ENCODE data around the gene RNF150. TPM values are rescaled to one million over a fixed set of nuclear protein-coding genes. Genes with fewer than 3 reads are reported as not detected.
"Not testable (repeated sequence)": the region's sequence is repeated elsewhere in the genome, so short reads cannot be mapped to it uniquely, and the experiment has no call there.

Gene RNF150
- total RNA-seq, 1 experiment from 2014 or later, result 2.7 TPM

GRCh38 chr4:140833280-140833679 lies 300.0 kb downstream of the RNF150 start:
- no peak overlapping the region for H3K4me3 ChIP-seq (ENCODE audit: low read depth, low read length, poor library complexity, severe bottlenecking)
- intact Hi-C loops (cut with micrococcal nuclease; ENCODE audit: unreplicated experiment), result no loop called here
- H3K27ac ChIP-seq (ENCODE audit: low read depth, low read length, poor library complexity, severe bottlenecking), result no peak overlapping the region
- TF ChIP-seq EZH2 (IDR thresholded peaks at IDR 0.05; ENCODE audit: borderline replicate concordance, low read depth, low read length, poor library complexity, severe bottlenecking), result no peak
- TF ChIP-seq CTCF (conservative IDR thresholded peaks at IDR 0.05; ENCODE audit: low read depth, low read length), result no peak
- H3K27me3 ChIP-seq (replicated peaks; ENCODE audit: insufficient read depth, low read depth, low read length, poor library complexity), result no peaks in the 10 kb centered on the region
- no peak for DNase-seq (ENCODE audit: low spot score)
- POLR2A ChIA-PET (ENCODE audit: low non-redundant PET), result no interaction called here
- CTCF ChIA-PET, result no interaction called here
- no TSS peak for BruUV-seq (replicated peaks)
- no peaks in the 10 kb centered on the region for H3K4me1 ChIP-seq (ENCODE audit: insufficient read depth, low read length, poor library complexity, severe bottlenecking)
- H3K36me3 ChIP-seq (ENCODE audit: insufficient read depth, low read length, poor library complexity, severe bottlenecking), result no peaks in the 10 kb centered on the region
- no peaks in the 10 kb centered on the region for H3K9me3 ChIP-seq (ENCODE audit: low read depth, low read length, poor library complexity, severe bottlenecking)

- peaks cover 3% of the 10 kb centered on the region for H3K27me3 ChIP-seq (replicated peaks; ENCODE audit: insufficient read depth, low read depth, low read length, poor library complexity)
- ChIA-PET POLR2A (ENCODE audit: low non-redundant PET) (no interaction called here), CTCF (no interaction called here)
- H3K27ac ChIP-seq (ENCODE audit: low read depth, low read length, poor library complexity, severe bottlenecking), result no peak overlapping the region
- intact Hi-C loops (cut with micrococcal nuclease; ENCODE audit: unreplicated experiment), result no loop called here
- TF ChIP-seq CTCF (conservative IDR thresholded peaks at IDR 0.05; ENCODE audit: low read depth, low read length), result no peak
- TF ChIP-seq EZH2 (IDR thresholded peaks at IDR 0.05; ENCODE audit: borderline replicate concordance, low read depth, low read length, poor library complexity, severe bottlenecking), result no peak
- no peak overlapping the region for H3K4me3 ChIP-seq (ENCODE audit: low read depth, low read length, poor library complexity, severe bottlenecking)
- no peaks in the 10 kb centered on the region for H3K4me1 ChIP-seq (ENCODE audit: insufficient read depth, low read length, poor library complexity, severe bottlenecking)
- no TSS peak for BruUV-seq (replicated peaks)
- DNase-seq (ENCODE audit: low spot score), result no peak
- H3K9me3 ChIP-seq (ENCODE audit: low read depth, low read length, poor library complexity, severe bottlenecking), result no peaks in the 10 kb centered on the region
- H3K36me3 ChIP-seq (ENCODE audit: insufficient read depth, low read length, poor library complexity, severe bottlenecking), result no peaks in the 10 kb centered on the region
These were observed 303.4 kb downstream of the RNF150 start for GRCh38 chr4:140829825-140830224.

GRCh38 chr4:140826701-140827027 lies 306.6 kb downstream of the RNF150 start:
- POLR2A ChIA-PET (ENCODE audit: low non-redundant PET), result no interaction called here
- Histone ChIP-seq H3K4me3 (ENCODE audit: low read depth, low read length, poor library complexity, severe bottlenecking) (no peak overlapping the region), H3K36me3 (ENCODE audit: insufficient read depth, low read length, poor library complexity, severe bottlenecking) (no peaks in the 10 kb centered on the region), H3K27ac (ENCODE audit: low read depth, low read length, poor library complexity, severe bottlenecking) (no peak overlapping the region), H3K4me1 (ENCODE audit: insufficient read depth, low read length, poor library complexity, severe bottlenecking) (no peaks in the 10 kb centered on the region), H3K9me3 (ENCODE audit: low read depth, low read length, poor library complexity, severe bottlenecking) (no peaks in the 10 kb centered on the region), H3K27me3 (replicated peaks; ENCODE audit: insufficient read depth, low read depth, low read length, poor library complexity) (peaks cover 3% of the 10 kb centered on the region)
- intact Hi-C loops (cut with micrococcal nuclease; ENCODE audit: unreplicated experiment), result no loop called here
- CTCF ChIA-PET, result no interaction called here
- TF ChIP-seq EZH2 (IDR thresholded peaks at IDR 0.05; ENCODE audit: borderline replicate concordance, low read depth, low read length, poor library complexity, severe bottlenecking) (no peak), CTCF (conservative IDR thresholded peaks at IDR 0.05; ENCODE audit: low read depth, low read length) (no peak)
- no peak for DNase-seq (ENCODE audit: low spot score)
- no TSS peak for BruUV-seq (replicated peaks)

- H3K27ac ChIP-seq (ENCODE audit: low read depth, low read length, poor library complexity, severe bottlenecking); H3K4me1 ChIP-seq (ENCODE audit: insufficient read depth, low read length, poor library complexity, severe bottlenecking); H3K9me3 ChIP-seq (ENCODE audit: low read depth, low read length, poor library complexity, severe bottlenecking); POLR2A ChIA-PET (ENCODE audit: low non-redundant PET); H3K36me3 ChIP-seq (ENCODE audit: insufficient read depth, low read length, poor library complexity, severe bottlenecking); BruUV-seq (replicated peaks); intact Hi-C loops (cut with micrococcal nuclease; ENCODE audit: unreplicated experiment); H3K27me3 ChIP-seq (replicated peaks; ENCODE audit: insufficient read depth, low read depth, low read length, poor library complexity); H3K4me3 ChIP-seq (ENCODE audit: low read depth, low read length, poor library complexity, severe bottlenecking); DNase-seq (ENCODE audit: low spot score); CTCF ChIA-PET: not testable (repeated sequence)
These were observed 312.7 kb downstream of the RNF150 start for GRCh38 chr4:140820520-140820919.

Measured in A673 (cell line).